HepG2 (cell line): Measurements from ENCODE around the gene TBX10.

Source experiments
- EZH2 ChIP-seq: conservative IDR thresholded peaks from 2 replicates; pipeline ENCODE4 v1.6.1; 2012; ENCODE audit warnings: mild to moderate bottlenecking, low read depth, low read length, moderate library complexity
- HMG20B ChIP-seq: conservative IDR thresholded peaks from 2 replicates; pipeline ENCODE4 v1.6.1; 2016; ENCODE audit warnings: missing genetic modification reagents, missing compliant biosample characterization
- MXI1 ChIP-seq: IDR thresholded peaks from 3 replicates; pipeline ENCODE4 v1.6.1; 2012; ENCODE audit warnings: low read depth, low read length, inconsistent platforms, borderline replicate concordance
- PHF8 ChIP-seq: sonication (generic); formaldehyde crosslinking; IDR thresholded peaks from 2 replicates; pipeline ENCODE4 v1.5.0; 2020; ENCODE audit warnings: missing genetic modification reagents
- SP1 ChIP-seq, 2 experiments: fragments of 450-650 bp in 1 of 2; sonication (generic) in 1 of 2; formaldehyde crosslinking in 1 of 2; IDR thresholded peaks; 2 replicates each; pipeline versions ENCODE4 v1.4.0 to v1.6.1; 2016 to 2020; ENCODE audit warnings: missing genetic modification reagents in 1 of 2
- TF ChIP-seq, protein P1 (sequence below): fragments of 450-650 bp; IDR thresholded peaks from 2 replicates; pipeline ENCODE4 v1.6.1; 2017
- TF ChIP-seq, protein P2 (sequence below): sonication (generic); formaldehyde crosslinking; IDR thresholded peaks from 2 replicates; pipeline ENCODE4 v1.4.0; 2020; ENCODE audit warnings: missing genetic modification reagents

DNA sequence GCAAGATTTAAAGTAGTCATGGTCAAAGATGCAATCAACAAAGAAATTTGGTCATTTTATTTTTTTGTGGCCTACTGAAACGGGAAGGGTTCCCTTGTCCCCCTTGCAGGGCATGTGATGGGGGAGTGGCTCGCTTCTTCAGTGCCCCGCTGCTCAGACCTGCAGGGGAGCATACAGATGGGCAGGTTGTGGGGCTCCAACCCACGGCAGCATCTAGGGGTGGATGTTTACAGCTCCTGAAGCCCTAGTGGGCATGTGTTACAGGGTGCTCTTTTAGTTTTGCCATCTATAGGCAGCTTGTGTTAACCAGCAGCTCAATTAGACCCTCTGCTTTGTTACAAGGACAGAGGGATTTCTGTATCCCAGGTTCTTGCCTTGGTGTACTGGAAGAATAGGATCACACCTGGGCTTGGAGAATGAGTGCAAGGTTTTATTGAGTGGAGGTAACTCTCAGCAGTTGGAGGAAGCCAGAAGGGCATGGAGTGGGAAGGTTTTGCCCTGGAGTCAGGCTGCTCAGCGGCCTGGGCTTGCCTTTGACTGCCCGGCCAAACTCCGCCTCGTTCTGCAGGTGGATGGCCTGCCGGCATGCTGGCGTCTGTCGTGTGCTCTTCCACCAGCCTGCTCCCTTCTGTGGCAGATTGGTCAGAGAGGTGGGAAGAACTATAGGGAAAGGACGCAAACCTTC is 46.5 kb downstream of the TBX10 start:
- TF ChIP-seq, protein P1, sequence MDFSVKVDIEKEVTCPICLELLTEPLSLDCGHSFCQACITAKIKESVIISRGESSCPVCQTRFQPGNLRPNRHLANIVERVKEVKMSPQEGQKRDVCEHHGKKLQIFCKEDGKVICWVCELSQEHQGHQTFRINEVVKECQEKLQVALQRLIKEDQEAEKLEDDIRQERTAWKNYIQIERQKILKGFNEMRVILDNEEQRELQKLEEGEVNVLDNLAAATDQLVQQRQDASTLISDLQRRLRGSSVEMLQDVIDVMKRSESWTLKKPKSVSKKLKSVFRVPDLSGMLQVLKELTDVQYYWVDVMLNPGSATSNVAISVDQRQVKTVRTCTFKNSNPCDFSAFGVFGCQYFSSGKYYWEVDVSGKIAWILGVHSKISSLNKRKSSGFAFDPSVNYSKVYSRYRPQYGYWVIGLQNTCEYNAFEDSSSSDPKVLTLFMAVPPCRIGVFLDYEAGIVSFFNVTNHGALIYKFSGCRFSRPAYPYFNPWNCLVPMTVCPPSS = no peak
- TF ChIP-seq MXI1 = no peak
- no peak for TF ChIP-seq HMG20B
- TF ChIP-seq, protein P2, sequence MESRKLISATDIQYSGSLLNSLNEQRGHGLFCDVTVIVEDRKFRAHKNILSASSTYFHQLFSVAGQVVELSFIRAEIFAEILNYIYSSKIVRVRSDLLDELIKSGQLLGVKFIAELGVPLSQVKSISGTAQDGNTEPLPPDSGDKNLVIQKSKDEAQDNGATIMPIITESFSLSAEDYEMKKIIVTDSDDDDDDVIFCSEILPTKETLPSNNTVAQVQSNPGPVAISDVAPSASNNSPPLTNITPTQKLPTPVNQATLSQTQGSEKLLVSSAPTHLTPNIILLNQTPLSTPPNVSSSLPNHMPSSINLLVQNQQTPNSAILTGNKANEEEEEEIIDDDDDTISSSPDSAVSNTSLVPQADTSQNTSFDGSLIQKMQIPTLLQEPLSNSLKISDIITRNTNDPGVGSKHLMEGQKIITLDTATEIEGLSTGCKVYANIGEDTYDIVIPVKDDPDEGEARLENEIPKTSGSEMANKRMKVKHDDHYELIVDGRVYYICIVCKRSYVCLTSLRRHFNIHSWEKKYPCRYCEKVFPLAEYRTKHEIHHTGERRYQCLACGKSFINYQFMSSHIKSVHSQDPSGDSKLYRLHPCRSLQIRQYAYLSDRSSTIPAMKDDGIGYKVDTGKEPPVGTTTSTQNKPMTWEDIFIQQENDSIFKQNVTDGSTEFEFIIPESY = no peak
- no peak for TF ChIP-seq PHF8 (CRISPR knock-in tag)
- TF ChIP-seq SP1 (IDR thresholded peaks at IDR 0.05) = no peak
- no peak for TF ChIP-seq SP1 (CRISPR knock-in tag; IDR thresholded peaks at IDR 0.05)
- TF ChIP-seq EZH2 = no peak
